ENCODE data around the gene EXOC3. TPM values are rescaled to one million over a fixed set of nuclear protein-coding genes. Genes with fewer than 3 reads are reported as not detected.

Gene EXOC3
- total RNA-seq, 4 donors from 2014 or later: 44.3 to 81.7 (median 54.0) TPM

DNA sequence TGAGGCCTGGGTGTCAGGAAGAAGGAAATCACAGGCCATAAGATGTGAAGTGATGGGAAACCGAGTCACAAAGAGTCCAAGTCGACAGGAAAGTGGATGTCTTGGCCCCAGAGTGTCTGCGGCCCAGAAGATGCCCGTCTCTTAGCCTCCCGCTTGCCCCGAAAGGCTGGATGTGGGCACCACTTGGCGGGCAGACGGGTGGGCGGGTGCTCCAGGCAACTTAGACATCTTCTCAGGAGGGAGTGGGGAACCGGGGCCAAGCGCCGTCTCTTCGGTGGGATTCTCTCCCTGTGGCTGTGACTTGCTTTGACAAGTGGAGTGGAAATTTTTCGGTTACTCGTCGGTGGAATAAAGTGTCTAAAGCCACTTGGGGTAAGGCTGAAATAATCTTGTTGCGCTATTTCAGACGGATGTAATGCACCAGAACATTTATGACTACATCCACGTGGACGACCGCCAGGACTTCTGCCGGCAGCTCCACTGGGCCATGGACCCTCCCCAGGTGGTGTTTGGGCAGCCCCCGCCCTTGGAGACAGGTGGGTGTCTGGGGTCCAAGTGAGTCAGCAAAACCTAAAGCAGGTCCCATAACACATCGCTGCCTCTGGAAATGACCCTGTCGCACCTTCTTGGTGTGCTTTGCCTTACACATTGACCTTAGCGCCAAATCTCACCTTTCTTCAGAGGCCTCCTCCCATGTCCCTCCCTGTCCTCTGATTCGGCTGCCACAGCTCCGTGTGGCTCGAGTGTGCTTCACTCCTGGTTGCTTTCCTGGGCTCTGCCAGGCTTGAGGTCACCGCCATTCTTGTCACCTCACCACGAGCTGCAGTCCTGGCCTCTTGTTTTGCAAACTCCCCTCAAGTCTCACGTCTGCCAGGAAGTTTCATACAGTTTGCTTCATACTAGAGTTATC is 20.4 kb upstream of the EXOC3 start:
- Histone ChIP-seq H3K36me3 (no peaks in the 10 kb centered on the region), H3K4me3 (no peak overlapping the region), H3K27ac (no peak overlapping the region), H3K27me3 (no peaks in the 10 kb centered on the region), H3K4me1 (no peaks in the 10 kb centered on the region), H3K9me3 (no peaks in the 10 kb centered on the region)
- in situ Hi-C loops (cut with MboI; ENCODE audit: low sequenced_read_pairs in 4 of 4) (no loop called here), intact Hi-C loops (cut with DNase I; ENCODE audit: low total_unique reads) (no loop called here)
- ATAC-seq (no peak), DNase-seq (no peak)
- no peak for TF ChIP-seq POLR2A (IDR thresholded peaks at IDR 0.05)
- TF ChIP-seq, protein P1, sequence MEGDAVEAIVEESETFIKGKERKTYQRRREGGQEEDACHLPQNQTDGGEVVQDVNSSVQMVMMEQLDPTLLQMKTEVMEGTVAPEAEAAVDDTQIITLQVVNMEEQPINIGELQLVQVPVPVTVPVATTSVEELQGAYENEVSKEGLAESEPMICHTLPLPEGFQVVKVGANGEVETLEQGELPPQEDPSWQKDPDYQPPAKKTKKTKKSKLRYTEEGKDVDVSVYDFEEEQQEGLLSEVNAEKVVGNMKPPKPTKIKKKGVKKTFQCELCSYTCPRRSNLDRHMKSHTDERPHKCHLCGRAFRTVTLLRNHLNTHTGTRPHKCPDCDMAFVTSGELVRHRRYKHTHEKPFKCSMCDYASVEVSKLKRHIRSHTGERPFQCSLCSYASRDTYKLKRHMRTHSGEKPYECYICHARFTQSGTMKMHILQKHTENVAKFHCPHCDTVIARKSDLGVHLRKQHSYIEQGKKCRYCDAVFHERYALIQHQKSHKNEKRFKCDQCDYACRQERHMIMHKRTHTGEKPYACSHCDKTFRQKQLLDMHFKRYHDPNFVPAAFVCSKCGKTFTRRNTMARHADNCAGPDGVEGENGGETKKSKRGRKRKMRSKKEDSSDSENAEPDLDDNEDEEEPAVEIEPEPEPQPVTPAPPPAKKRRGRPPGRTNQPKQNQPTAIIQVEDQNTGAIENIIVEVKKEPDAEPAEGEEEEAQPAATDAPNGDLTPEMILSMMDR (IDR thresholded peaks at IDR 0.05 in 4 of 5, conservative IDR thresholded peaks at IDR 0.05 in 1 of 5): no peak

DNA sequence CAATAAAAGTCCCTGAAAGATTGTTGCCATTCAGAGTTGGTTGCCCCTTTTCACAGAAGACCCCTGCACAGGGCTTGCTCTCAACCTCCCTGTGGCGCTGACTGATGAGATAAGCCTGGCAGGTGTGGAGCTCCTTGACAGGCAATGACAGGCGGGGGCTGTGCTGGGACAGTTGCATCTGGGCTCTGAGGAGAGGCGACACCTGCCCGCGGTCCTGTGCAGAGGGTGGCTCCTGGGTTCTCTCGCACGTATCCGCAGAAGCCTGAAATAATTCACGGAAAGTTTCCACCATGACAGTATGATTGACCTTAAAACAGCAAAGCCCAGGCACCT is 19.8 kb upstream of the EXOC3 start:
- intact Hi-C loops (cut with DNase I; ENCODE audit: low total_unique reads) (no loop called here), in situ Hi-C loops (cut with MboI; ENCODE audit: low sequenced_read_pairs in 4 of 4) (no loop called here)
- peaks cover 0 to 6% (median 1%) of the 10 kb centered on the region in 3 donors for H3K27me3 ChIP-seq
- ATAC-seq (no peak), DNase-seq (no peak)
- no peaks in the 10 kb centered on the region for H3K4me1 ChIP-seq
- H3K9me3 ChIP-seq: no peaks in the 10 kb centered on the region
- no peak overlapping the region for H3K4me3 ChIP-seq
- no peak overlapping the region for H3K27ac ChIP-seq
- no peaks in the 10 kb centered on the region for H3K36me3 ChIP-seq
- TF ChIP-seq, protein P1 (IDR thresholded peaks at IDR 0.05 in 4 of 5, conservative IDR thresholded peaks at IDR 0.05 in 1 of 5): no peak
- TF ChIP-seq POLR2A (IDR thresholded peaks at IDR 0.05): no peak

DNA sequence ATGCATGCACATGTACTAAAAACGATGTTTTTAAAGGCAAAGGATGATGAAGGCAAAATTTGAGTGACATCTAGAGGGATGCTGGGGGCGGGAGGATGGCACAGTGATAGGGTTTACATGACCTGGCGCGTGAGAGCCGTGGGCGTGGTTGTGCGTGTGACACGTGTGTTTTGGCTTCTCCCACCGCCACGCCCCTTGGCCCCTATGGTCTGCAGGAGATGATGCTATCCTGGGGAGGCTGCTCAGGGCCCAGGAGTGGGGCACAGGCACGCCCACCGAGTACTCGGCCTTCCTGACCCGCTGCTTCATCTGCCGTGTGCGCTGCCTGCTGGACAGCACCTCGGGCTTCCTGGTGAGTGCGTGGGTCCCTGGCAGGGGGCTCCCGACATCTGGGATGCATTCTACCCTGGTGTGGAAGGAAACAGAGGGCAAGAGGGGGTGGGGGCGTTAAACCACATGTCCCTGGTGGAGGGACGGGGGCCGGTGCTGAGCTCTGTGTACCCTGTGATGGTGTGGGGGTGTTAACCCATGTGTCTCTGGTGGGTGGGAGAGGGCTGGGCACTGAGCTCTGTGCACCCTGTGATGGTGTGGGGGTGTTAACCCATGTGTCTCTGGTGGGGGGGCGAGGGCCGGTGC is 19.2 kb upstream of the EXOC3 start:
- DNase-seq (no peak), ATAC-seq (no peak)
- in situ Hi-C loops (cut with MboI; ENCODE audit: low sequenced_read_pairs in 4 of 4) (no loop called here), intact Hi-C loops (cut with DNase I; ENCODE audit: low total_unique reads) (no loop called here)
- peaks cover under 1 to 7% (median 3%) of the 10 kb centered on the region in 3 donors for H3K27me3 ChIP-seq
- H3K9me3 ChIP-seq: no peaks in the 10 kb centered on the region
- no peak overlapping the region for H3K4me3 ChIP-seq
- TF ChIP-seq, protein P1 (IDR thresholded peaks at IDR 0.05 in 4 of 5, conservative IDR thresholded peaks at IDR 0.05 in 1 of 5): no peak
- no peak for TF ChIP-seq POLR2A (IDR thresholded peaks at IDR 0.05)
- no peaks in the 10 kb centered on the region for H3K36me3 ChIP-seq
- no peak overlapping the region for H3K27ac ChIP-seq
- H3K4me1 ChIP-seq: no peaks in the 10 kb centered on the region

DNA sequence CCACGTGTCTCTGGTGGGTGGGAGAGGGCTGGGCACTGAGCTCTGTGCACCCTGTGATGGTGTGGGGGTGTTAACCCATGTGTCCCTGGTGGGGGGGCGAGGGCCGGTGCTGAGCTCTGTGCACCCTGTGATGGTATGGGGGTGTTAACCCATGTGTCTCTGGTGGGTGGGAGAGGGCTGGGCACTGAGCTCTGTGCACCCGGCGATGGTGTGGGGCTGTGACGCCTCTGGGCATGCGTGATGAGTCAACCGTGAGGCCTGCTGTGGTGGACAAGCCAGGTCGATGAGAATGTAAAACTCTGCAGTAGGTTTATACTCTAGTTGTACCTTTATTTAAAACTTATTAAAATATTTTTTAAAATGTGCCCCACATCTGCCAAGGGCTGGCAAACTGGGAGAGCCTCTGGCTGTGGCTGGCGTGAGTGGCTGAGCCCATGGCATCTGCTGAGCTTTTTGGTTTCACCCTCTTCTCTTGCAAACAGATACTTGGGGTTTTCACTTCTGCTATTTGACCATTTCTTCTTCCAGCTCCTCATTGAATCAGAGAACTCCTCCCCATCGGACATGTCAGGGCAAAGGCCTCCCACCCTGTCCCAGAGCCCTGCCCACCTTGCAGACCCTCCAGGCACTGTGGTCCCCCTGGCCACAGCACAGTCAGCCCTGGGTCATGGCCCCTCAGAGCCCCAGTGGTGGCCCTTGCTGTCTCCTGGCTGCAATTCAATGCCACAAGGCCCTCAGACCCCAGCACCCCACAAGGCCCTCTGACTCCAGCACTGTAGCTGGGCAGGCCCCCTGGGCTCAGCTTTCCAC is 18.5 kb upstream of the EXOC3 start:
- no peaks in the 10 kb centered on the region for H3K36me3 ChIP-seq
- H3K27me3 ChIP-seq: peaks cover 3 to 8% (median 8%) of the 10 kb centered on the region in 3 donors
- no peak overlapping the region for H3K27ac ChIP-seq
- no peaks in the 10 kb centered on the region for H3K9me3 ChIP-seq
- no peak overlapping the region for H3K4me3 ChIP-seq
- DNase-seq (no peak), ATAC-seq (no peak)
- TF ChIP-seq, protein P1 (IDR thresholded peaks at IDR 0.05 in 4 of 5, conservative IDR thresholded peaks at IDR 0.05 in 1 of 5): no peak
- TF ChIP-seq POLR2A (IDR thresholded peaks at IDR 0.05): no peak
- intact Hi-C loops (cut with DNase I; ENCODE audit: low total_unique reads): no loop called here
- H3K4me1 ChIP-seq: no peaks in the 10 kb centered on the region
- in situ Hi-C loops (cut with MboI; ENCODE audit: low sequenced_read_pairs in 4 of 4): no loop called here

Data from gastrocnemius medialis (tissue), 4 donors.